ENCODE data around the gene ATP8B4.

ATP8B4 gene

GRCh38 chr15:50066202-50066601 is 52.8 kb downstream of the ATP8B4 start:
- in situ Hi-C loops (cut with MboI; ENCODE audit: low sequenced_read_pairs): no loop called here

GRCh38 chr15:50065279-50065678 is 53.8 kb downstream of the ATP8B4 start:
- in situ Hi-C loops (cut with MboI; ENCODE audit: low sequenced_read_pairs): no loop called here

DNA sequence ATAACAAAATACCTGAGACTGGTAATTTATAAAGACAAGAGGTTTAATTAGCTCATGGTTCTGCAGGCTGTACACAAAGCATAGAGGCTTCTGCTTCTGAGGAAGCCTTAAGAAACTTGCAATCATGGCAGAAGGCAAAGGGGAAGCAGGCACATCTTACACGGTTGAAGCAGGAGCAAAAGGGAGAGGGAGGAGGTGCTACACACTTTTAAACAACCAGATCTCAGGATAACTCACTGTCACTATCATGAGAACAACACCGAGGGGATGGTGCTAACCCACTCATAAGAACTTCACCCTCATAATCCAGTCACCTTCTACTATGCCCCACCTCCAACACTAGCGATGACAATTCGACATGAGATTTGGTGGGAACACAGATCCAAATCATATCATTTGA is 54.4 kb downstream of the ATP8B4 start:
- in situ Hi-C loops (cut with MboI; ENCODE audit: low sequenced_read_pairs): no loop called here

- in situ Hi-C loops (cut with MboI; ENCODE audit: low sequenced_read_pairs): no loop called here
These were observed 55.8 kb downstream of the ATP8B4 start for GRCh38 chr15:50063226-50063625.

- in situ Hi-C loops (cut with MboI; ENCODE audit: low sequenced_read_pairs): no loop called here
These were observed 57.5 kb downstream of the ATP8B4 start for GRCh38 chr15:50061503-50061902.

- in situ Hi-C loops (cut with MboI; ENCODE audit: low sequenced_read_pairs): loop anchor here (5.0 kb wide), 1 partner anchor 37 kb away; no protein-coding TSS in a partner anchor
These were observed 59.1 kb downstream of the ATP8B4 start for GRCh38 chr15:50059883-50060282.

GRCh38 chr15:50059203-50059772 is 59.7 kb downstream of the ATP8B4 start:
- in situ Hi-C loops (cut with MboI; ENCODE audit: low sequenced_read_pairs): loop anchor here (5.0 kb wide), 1 partner anchor 38 kb away; no protein-coding TSS in a partner anchor

DNA sequence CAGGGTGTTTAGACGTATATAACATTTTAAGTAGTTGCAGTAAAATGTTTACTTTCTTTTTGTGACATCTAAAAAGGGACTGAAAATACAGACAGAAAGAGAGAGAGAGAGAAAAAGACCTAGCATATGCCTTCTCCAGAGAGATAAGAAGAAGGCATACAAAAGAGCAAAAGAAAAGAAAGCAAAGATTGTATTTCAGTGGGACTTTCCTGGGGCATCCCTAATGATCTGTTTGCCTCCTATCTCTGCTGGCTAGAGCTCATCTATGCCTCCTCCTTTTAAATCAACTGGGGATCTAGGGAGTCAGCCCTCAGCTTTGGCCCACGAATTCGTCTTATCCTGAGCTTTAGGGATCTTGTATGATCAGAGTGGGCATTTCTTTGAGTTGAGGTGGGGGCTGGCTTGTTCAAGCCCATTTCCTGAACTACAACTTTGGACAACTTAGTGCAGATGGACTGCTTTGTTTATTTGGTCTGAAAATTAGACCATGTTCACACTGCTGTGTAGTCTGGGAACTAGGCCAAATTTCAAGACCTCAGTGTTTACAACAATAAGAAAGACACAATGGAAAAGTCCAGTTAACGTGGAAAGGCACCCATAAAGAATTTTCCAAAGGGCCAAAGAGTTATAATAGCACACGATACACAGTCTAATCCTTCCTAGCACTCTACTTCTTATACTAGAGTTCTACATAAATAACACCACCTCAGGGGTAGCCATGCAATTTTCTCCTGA is 61.0 kb downstream of the ATP8B4 start:
- in situ Hi-C loops (cut with MboI; ENCODE audit: low sequenced_read_pairs): loop anchor here (5.0 kb wide), 1 partner anchor 39 kb away; no protein-coding TSS in a partner anchor

DNA sequence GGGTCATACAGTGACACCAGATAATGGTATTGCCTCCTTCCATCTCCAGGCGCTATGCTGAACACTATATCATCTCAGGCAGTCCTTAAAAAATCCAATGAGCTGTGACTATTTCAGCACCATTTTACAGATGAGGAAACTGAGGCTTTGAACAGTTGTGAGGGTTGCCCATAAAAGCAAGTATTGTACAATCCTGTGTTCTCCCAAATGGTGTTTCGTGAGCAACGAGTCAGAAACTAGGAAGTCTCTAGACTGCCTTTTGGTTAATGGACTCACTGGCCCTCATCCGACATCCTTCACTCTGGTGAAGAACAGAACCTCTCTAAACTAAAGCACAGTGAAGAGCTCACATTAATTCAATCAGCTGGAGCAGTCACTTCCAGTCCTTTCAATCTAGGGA is 61.8 kb downstream of the ATP8B4 start:
- in situ Hi-C loops (cut with MboI; ENCODE audit: low sequenced_read_pairs): loop anchor here (5.0 kb wide), 1 partner anchor 40 kb away; no protein-coding TSS in a partner anchor

GRCh38 chr15:50055750-50056157 is 63.3 kb downstream of the ATP8B4 start:
- in situ Hi-C loops (cut with MboI; ENCODE audit: low sequenced_read_pairs): loop anchor here (5.0 kb wide), 1 partner anchor 42 kb away; no protein-coding TSS in a partner anchor

DNA sequence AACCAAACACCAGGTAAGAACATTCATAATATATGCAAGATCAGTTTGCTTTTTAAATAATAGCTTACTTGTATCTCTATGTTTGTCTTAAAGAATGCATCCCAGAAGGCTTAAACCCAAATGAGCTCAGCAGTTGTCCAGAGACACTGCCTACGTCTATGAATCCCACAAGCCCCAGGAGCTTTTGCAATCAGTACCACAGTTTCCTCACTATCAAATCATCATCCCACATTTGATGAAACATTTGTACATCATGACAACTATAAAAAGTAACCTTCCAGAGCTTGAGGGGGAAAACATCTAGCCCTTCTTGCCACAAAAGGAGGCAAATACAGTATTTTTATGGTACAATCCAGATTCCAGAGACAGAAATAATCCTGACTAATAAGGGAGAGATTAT is 63.7 kb downstream of the ATP8B4 start:
- in situ Hi-C loops (cut with MboI; ENCODE audit: low sequenced_read_pairs): loop anchor here (5.0 kb wide), 1 partner anchor 42 kb away; no protein-coding TSS in a partner anchor

GRCh38 chr15:50053055-50053856 is 65.8 kb downstream of the ATP8B4 start:
- in situ Hi-C loops (cut with MboI; ENCODE audit: low sequenced_read_pairs): no loop called here

- in situ Hi-C loops (cut with MboI; ENCODE audit: low sequenced_read_pairs): no loop called here
These were observed 67.1 kb downstream of the ATP8B4 start for GRCh38 chr15:50051811-50052419.

DNA sequence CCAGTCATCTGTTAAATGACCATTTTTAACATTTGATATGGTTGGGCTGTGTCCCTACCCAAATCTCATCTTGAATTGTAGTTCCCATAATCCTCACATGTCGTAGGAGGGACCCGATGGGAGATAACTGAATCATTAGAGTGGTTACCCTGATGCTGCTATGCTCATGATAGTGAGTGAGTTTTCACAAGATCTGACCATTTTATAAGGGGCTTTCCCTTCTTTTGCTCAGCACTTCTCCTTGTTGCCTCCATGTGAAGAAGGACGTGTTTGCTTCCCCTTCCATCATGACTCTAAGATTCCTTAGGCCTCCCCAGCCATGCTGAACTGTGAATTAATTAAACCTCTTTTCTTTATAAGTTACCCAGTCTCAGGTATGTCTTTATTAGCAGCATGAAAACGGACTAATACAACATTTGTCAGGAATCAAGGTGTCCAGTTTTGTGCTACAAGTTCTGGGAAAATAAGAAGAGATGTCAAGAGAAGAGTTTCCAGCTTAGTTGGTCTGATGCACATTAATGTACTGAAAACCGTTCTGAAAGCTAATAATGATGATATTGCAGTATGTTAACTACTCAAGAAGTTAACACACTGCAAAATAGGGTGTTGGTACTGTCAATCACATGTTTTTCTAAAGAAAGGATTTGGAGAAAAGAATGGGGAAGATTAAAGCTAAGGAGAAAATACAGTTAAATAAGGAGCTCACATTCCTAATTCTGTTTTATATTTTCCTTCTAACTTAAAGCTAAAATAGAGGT is 67.9 kb downstream of the ATP8B4 start:
- in situ Hi-C loops (cut with MboI; ENCODE audit: low sequenced_read_pairs): no loop called here

- in situ Hi-C loops (cut with MboI; ENCODE audit: low sequenced_read_pairs): loop anchor here (5.0 kb wide), 1 partner anchor 77 kb away; no protein-coding TSS in a partner anchor
These were observed 69.2 kb downstream of the ATP8B4 start for GRCh38 chr15:50049871-50050270.

DNA sequence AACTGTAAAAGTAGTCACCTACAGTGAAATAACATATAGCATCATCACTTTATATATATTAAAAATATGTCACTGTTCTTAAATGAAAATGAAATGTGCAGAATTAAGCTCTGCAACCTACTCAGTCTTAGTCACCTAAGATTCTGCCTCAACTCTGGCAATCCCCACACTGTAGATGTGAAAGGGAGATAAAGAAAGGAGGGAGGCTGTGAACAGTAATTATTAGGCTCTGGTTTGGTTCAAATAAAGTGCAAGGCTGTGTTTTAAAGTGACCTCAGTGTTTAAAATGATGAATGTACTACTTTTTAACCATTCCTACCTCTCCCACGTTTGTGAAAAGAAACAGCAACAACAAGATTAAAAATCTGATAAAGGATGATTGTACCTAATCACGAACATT is 72.2 kb downstream of the ATP8B4 start:
- in situ Hi-C loops (cut with MboI; ENCODE audit: low sequenced_read_pairs): loop anchor here (5.0 kb wide), 1 partner anchor 80 kb away; no protein-coding TSS in a partner anchor

DNA sequence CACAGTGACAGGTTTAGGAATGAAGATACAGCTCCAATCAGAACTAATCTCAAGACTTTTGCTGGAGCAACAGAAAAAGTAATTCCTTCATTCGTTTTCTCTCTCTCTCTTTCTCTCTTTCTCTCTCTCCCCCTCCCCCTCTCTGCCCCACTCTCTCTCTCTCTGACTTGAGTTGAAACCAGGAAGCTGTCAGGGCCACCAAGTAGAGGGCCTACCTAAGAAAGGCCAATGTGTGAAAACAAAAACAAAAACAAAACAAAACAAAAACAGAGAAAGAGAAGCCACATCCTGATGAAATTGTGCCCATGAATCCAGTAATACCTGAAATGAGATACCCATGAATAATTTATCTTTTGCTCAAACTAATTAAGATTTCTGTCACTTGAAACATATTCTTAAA is 72.9 kb downstream of the ATP8B4 start:
- in situ Hi-C loops (cut with MboI; ENCODE audit: low sequenced_read_pairs): loop anchor here (5.0 kb wide), 1 partner anchor 81 kb away; no protein-coding TSS in a partner anchor

DNA sequence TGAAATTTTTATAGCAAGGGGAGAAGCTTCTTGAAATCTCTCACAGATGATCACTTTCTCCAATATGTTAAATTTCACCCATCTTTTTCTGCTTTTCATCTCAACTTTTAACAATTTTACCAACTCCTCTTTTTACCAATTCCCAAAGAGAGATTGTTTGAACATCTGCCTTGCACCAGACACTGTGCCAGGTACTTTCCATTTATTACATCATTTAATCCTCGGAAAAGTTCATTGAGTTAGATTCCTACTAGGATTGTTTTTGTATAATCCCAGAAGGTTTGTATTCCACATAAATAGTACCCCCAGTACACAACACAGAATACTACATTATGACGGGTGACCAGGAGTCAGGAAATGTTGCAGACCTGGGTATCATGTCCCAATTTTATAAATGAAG is 74.1 kb downstream of the ATP8B4 start:
- in situ Hi-C loops (cut with MboI; ENCODE audit: low sequenced_read_pairs): loop anchor here (5.0 kb wide), 1 partner anchor 82 kb away; no protein-coding TSS in a partner anchor

DNA sequence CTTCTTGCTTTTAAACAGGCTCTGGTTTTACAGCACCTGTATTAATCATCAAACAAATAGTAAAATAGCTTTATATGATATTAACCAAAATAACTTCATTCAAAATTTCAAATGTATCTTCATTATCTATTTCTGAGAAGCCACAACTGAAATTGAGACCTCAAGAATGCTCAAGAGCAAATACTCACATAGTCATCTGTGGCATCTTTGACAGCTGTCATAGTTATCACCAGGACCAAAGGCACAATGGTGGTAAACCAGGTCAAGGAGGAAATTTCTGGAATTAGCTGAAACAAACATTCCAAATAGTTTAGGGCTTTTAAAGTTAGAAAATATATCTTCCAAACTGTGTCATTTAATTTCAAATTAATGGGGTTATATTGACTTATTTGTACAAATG is 74.6 kb downstream of the ATP8B4 start:
- in situ Hi-C loops (cut with MboI; ENCODE audit: low sequenced_read_pairs): no loop called here

DNA sequence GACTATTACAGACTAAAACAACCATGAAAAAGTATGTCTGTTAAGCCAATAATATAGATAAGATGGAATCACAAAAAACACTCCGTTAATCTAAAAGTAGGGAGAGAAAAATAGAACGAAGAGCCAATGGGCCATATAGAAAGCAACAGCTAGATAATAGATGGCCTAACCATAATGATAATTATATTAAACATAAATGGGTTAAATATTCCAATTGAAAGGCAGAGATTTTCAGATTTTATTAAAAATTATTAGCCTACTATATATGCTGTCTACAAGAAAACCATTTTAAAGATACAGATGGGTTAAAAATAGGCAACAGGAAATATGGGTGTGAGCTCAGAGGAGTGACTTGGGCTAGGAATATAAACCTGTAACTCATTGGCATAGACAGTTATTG is 76.3 kb downstream of the ATP8B4 start:
- in situ Hi-C loops (cut with MboI; ENCODE audit: low sequenced_read_pairs): no loop called here

Data from HL-60/S4 (cell line).